Measurements from ENCODE around the gene KCTD8. TPM values are rescaled to one million over a fixed set of nuclear protein-coding genes. Genes with fewer than 3 reads are reported as not detected.
"Not testable (repeated sequence)": the region's sequence is repeated elsewhere in the genome, so short reads cannot be mapped to it uniquely, and the experiment has no call there.

The KCTD8 gene
- total RNA-seq, 1 donor from 2014 or later, result under 0.01 TPM

DNA sequence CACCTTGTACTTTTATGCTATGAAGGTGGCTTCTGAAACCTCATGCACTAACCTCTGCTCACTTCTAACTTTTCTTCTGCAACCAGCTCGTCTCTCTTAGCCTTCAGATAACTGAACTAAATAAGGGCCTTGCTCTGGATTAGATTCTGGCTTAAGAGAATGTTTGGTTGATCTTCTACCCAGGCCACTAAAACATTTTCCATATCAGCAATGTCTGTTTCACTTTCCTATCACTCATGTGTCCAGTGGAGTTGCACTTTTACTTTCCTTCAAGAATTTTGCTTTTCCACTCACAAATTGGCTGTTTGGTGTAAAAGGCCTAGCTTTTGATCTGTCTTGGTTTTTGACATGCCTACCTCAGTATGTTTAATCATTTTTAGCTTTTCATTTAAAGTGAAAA lies 105.8 kb downstream of the KCTD8 start:
- no peak for DNase-seq (ENCODE audit: low read depth, low spot score)

DNA sequence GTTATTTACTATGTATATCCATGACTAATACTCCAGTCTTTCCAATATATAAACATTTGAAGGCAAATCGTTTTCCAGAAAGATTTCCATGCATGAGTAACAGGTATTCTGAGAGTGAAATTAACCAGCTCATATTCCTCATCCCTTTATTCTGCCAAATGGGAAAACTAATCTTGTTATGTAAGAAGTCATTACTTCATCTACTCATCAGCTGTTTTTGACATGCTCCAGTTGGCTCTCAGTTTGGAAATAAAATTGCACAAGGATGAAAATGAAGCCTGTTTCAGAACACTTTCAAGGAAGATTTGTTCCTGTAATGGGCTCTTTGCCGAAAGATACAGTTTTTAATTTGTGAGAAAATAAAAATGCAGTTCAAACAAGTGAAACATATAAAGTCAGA lies 121.9 kb downstream of the KCTD8 start:
- no peak for DNase-seq (ENCODE audit: low read depth, low spot score)

DNA sequence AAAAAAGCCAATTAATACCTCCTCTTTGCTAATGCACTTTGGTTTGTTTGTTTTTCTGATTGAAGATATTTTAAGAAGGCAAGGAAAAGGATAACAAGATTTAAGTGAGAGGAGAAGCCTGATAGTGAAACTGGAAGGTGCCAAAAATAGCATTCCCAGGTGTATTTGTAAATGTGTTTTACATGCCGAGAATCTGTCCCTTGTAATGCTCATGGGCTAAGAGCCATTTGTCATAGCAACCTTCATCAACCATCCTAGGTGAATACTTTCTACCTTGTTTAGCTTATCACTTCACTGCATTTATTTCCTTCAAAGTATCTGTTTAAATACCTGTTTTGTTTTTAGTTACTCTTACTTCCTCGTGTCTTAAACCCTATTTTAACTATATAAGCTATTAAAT lies 127.8 kb downstream of the KCTD8 start:
- DNase-seq (ENCODE audit: low read depth, low spot score), result no peak

DNA sequence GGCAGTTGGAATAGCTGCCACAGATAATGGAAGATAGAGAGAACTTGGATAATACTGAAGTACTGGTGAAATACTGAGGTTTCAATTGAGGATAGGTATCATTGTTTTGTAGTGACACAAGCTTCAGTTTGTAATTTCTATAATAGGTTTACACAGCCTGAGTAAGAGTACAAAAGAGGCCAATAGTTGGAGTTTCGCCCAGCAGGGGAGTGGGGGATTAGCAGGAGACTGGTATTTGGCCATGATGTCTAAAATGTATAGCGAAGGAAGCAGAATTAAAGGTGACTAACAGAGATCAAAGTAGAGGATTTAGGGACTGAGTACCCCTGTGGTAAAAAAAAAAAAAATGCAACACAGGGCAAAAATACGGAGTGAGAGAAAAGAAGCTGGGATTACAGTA lies 129.5 kb downstream of the KCTD8 start:
- no peak for DNase-seq (ENCODE audit: low read depth, low spot score)

DNA sequence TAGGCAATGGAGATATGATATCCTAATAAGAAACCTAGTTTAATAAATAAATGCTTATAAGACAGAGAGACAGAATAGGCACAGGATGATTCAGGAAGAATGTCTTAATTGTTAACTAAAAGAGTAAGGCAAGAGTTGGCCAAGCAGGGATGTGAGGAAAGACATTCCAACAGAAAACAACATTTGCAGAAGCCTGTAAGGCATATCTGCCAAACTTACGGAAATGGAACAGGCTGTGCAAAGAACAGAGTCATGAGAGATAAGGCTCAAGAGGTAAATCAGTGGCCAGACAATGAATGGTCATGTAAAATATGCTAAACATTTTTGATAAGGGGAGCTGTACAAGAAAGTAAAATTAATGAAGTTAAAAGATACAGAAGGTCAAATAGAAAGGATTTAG lies 134.9 kb downstream of the KCTD8 start:
- no peak for DNase-seq (ENCODE audit: low read depth, low spot score)

DNA sequence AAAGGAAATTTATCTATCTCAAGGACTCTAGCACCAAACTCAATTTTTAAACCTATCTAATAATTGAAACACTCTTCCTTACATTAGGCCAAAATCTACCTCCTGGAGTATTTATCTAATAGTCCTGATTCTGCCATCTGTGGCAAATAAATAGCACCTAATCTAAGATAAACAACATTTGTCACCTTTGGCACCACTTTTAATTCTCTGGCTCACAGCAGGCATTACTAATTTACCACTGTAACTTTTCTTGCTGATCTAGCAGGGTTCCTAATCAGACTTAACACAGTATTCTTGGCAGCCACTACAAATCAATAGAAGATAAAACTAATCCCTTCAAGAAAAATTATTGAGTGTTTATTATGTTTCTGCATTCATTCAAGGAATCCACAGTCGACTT lies 161.1 kb downstream of the KCTD8 start:
- no peak for DNase-seq (ENCODE audit: low read depth, low spot score)

DNA sequence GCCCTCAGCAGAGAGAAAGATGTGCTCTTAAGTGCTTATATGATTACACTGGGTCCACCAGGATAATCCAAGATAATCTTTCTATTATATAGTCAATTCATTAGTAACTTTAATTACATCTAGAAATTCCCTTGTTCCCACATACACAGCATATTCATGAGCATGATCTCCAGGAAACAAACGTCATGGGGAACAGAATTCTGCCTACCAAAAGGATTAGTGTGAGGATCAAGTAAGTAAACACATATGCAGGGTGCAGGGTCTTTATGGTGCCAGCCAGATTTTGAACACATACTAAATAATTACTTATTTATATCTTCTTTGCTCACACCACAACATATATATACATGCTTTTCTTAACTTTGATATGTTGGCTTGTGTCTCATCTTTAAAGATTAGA lies 169.1 kb downstream of the KCTD8 start:
- no peak for DNase-seq (ENCODE audit: low read depth, low spot score)

DNA sequence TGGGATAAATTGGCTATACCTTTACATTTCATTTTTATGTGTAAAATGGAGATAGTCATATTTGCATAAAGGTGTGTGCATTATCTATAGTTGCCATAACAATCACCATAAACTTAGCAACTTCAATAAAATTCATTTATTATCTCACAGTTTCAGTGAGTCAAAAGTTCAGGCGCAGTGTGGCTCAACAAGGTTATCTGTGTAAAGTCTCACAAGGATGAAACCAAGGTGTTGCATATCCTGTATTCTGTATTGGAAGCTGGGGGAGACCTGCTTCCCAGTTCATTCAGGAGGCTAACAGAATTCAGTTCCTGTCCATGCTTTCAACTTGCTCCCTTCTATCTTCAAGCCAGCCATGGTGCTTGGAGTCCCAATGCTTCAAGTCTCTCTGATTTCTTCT lies 169.5 kb downstream of the KCTD8 start:
- DNase-seq (ENCODE audit: low read depth, low spot score), result no peak

DNA sequence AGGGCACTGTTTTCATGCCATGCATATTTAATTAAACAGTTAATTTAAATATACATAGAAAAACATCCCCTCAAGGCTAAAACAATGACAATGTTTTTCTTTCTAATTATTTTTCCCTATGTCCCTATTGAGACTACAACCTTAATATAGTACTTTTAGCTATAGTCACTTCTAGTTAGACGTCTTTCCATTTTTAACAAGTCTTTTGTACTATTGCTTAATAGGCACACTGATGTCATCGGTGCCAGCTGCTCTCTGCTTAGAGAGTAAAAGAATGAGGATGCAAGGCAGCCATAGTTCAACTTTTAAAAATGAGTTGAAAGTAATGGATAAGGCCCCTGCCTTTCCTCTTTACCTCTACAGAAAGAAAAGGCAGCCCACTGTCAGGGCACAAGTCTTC lies 191.1 kb downstream of the KCTD8 start:
- DNase-seq (ENCODE audit: low read depth, low spot score), result no peak

DNA sequence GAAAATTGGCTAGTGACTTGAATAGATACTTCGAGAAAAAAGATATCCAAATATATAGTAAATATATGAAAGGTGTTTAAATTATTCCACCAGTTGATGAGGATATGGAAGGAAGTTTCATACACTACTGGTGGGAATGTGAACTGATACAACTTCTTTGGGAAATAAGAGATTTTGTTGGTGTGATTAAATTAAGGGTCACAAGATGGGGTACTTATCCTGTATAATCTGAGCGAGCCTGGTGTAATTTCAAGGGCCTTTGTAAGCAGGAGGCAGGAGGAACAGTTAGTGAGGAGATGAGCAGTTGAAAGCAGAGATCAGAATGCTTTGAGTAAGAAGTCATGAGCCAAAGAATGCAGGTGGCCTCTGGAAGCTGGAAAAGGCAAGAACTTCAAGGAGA lies 192.2 kb downstream of the KCTD8 start:
- no peak for DNase-seq (ENCODE audit: low read depth, low spot score)

DNA sequence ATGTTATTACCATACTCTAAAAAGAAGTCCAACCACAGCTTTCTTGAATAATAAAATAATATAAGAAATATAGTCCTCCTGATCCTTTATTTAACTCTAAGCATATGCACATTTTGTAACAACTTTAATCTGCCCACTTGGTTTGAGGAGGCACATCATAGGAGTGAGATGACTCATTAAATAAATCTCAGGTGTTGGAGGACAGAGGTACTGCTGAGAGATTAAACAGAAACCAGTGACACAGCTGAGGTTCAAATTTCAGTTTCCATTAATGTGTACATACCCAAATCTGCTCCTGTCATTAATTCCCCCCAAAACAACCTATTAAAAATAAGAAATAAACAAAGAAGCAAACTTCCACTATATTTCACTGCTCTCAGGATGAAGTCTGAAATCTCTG lies 211.0 kb downstream of the KCTD8 start:
- no peak for DNase-seq (ENCODE audit: low read depth, low spot score)

DNA sequence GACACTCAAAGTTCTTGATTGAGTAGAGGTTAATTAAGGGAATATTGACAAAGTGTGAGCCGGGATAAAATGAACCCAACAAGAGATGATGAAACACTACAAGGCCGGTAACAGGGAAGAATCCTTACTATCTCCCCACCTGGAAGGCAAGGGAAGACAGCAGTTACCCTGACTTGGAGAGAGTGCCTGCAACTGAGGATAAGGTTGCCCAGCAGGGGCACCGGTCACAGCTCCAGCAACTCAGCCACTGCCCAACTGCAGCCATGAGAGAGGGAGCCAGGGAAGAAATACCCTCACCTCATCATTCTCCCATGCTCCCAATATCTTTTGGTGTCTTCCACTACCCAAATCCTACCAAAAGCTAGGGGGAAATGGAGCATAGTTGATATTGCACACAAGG lies 212.7 kb downstream of the KCTD8 start:
- DNase-seq (ENCODE audit: low read depth, low spot score), result no peak

DNA sequence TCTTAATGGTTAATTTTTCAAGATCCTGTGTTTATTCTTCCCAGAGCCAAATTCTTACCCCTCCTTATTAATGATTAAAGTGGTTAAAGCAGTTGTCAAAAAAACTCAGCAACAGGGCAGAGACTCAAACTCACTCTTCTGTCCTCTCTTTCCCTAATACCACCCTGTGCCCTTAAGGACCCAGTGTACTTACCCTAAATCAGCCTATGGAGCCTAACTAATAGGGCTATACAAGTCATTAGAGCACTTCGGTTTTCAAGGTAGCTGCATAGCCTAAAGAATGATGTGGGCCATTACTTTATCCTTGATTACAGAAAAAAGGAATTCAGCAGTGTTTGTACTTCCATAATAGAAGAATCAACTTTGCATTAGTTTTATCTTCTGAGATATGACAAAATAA lies 216.3 kb downstream of the KCTD8 start:
- DNase-seq (ENCODE audit: low read depth, low spot score), result no peak

DNA sequence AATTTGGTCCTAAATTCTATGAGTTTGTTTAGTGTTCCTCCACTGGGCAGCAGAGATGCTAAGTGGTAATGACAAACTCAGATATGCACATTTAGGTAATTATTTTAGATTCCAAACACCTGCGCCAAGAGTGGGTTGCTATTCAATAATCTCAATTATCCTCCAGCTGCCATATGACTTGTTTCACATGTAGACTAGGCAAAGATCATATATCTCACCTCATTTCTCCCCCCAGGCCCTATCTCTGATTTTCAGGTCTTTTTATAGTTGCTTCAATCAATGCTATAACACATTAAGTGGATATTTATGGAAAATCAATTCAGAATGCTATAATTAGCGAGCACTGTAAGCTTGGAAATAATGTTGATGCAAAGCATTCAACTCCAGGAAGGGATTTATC lies 217.6 kb downstream of the KCTD8 start:
- DNase-seq (ENCODE audit: low read depth, low spot score), result no peak

DNA sequence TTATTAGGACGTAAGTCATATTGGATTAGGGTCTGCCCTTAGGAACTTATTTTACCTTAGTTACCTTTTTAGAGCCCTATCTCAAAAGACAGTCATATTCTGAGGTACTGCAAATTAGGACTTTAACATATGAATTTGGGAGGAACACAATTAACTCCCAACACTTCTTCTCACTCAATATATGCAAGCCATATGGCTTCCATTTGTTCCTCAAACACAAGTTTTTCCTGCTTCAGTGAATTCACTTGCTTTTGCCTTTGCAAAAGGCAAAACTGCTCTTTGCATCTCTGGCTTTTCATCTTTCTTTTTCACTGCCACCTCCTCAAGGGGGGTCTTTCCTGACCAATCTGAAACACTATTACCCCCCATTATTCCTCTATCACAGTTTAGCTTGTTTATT lies 220.3 kb downstream of the KCTD8 start:
- DNase-seq (ENCODE audit: low read depth, low spot score), result no peak

DNA sequence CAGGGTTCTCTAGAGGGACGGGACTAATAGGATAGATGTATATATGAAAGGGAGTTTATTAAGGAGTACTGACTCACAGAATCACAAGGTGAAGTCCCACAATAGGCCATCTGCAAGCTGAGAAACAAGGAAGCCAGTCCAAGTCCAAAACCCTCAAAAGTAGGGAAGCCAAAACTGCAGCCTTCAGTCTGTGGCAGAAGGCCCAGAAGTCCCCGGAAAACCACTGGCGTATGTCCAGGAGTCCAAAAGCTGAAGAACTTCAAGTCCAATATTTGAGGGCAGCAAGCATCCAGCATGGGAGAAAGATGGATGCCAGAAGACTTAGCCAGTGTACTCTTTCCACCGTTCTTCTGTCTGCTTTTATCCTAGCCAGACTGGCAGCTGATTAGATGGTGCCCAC lies 227.2 kb downstream of the KCTD8 start:
- DNase-seq (ENCODE audit: low read depth, low spot score), result no peak

DNA sequence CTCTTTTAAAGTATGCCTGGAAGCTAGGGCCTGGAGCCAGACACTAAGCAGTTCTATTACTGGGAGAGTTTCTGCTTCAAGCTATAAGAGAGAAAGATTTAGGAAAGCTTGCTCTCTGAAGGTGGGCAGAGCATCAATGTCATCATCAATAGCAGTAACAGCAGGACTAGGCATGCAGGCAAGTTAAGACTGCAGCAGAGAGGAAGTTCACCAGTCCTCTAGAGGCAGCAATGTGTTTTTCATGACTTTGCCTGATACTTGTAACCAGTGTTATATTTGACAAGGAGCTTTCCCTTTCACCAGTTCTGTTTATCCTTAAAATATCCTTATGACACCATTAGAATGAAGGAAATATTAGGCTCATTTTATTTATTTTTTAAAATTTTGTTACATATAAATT lies 237.9 kb downstream of the KCTD8 start:
- DNase-seq (ENCODE audit: low read depth, low spot score), result no peak

DNA sequence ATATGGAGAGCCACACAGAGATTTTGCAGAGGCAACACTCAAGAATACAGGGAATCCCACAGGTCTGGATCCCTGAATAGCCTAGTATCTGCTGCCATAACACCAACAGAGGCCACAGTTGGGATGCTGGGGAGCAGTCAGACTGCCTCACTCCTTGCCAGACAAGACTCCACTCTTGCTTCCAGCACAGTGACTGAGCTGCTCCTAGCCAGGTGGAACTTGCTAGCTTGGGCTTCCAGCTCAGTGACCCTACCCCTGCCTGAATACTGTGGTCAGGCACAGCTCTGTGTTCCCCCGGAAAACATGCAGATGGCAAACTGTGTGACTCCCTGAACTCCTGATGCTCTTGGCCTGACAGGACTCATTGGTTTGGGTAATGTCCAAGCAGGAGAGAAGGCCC lies 251.8 kb downstream of the KCTD8 start:
- DNase-seq (ENCODE audit: low read depth, low spot score), result no peak

DNA sequence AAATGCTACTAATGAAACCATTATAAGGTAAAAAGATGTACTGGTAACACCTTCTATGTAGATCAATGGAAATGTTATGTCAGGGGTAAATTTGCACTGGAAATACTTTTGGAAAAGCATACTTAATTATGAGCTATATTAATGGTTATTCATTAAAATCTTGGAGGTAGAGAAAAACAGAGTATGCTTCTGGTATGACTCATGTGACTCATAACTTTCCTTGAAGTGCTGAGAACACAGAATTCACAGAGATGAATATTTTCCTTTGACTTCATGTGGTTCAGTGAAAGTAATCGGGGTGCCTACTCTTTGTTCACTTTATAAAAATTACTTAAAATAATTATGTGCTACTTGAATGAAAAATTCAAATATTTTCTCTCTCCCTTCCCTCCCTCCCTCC lies 254.2 kb downstream of the KCTD8 start:
- DNase-seq (ENCODE audit: low read depth, low spot score), result no peak

DNA sequence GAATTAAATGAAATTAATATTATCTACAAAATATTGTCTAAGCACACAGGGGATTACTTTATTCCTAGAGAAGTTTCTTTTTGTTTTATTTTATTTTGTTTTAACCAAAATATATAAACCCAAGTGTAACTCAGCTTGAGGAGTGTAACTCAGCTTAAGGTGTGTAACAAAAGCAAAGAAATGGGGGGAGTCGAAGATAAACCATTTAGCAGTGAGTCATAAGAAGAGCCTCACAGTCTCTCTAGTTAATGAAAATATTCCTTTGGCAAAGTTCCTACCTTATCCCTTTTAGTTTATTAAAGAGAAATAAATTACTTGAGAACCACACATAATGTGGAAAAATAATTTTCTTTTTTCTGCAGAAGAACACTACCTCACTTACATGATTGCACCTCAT lies 261.8 kb downstream of the KCTD8 start:
- no peak for DNase-seq (ENCODE audit: low read depth, low spot score)

DNA sequence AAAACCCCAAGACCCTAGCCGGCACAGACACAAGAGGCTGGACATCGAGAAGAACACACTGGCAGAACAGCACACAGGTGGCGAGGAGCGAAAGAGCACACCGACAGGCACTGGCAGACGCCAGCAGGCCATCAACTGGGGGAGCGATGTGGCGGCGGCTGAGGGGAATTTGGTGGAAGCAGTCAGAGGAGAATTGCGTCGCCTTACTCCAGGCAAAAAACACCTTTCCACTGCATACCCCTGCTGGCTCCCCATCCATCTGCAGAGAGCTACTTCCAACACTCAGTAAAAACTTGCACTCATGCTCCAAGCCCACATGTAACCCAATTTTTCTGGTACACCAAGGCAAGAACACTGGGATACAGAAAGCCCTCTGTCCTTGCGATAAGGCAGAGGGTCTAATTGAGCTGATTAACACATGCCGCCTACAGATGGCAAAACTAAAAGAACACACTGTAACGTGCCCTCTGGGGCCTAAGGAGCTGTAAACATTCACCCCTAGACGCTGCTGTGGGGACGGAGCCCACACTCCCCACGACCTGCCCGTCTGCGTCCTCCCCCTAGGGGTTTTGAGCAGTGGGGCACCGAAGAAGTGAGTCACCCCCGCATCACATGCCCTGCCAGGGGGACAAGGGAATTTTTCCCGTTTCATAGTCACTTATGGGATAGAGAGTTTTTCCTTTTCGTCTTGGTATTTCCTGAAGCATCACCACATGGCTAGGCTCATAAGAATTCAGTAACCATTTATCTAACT lies 262.3 kb downstream of the KCTD8 start:
- no peak for DNase-seq (ENCODE audit: low read depth, low spot score)

DNA sequence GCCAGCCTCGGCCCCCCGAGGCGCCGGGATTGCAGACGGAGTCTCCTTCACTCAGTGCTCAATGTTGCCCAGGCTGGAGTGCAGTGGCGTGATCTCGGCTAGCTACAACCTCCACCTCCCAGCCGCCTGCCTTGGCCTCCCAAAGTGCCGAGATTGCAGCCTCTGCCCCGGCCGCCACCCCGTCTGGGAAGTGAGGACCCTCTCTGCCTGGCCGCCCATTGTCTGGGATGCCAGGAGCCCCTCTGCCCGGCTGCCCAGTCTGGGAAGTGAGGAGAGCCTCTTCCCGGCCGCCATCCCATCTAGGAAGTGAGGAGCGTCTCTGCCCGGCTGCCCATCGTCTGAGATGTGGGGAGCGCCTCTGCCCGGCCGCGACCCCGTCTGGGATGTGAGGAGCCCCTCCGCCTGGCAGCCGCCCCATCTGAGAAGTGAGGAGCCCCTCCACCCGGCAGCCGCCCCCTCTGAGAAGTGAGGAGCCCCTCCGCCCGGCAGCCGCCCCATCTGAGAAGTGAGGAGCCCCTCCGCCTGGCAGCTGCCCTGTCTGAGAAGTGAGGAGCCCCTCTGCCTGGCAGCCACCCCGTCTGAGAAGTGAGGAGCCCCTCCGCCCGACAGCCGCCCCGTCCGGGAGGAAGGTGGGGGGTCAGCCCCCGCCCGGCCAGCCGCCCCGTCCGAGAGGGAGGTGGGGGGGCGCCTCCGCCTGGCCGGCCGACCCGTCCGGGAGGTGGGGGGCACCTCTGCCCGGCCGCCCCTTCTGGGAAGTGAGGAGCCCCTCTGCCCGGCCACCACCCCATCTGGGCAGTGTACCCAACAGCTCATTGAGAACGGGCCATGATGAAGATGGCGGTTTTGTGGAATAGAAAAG lies 266.9 kb downstream of the KCTD8 start:
- DNase-seq (ENCODE audit: low read depth, low spot score), result not testable (repeated sequence)

DNA sequence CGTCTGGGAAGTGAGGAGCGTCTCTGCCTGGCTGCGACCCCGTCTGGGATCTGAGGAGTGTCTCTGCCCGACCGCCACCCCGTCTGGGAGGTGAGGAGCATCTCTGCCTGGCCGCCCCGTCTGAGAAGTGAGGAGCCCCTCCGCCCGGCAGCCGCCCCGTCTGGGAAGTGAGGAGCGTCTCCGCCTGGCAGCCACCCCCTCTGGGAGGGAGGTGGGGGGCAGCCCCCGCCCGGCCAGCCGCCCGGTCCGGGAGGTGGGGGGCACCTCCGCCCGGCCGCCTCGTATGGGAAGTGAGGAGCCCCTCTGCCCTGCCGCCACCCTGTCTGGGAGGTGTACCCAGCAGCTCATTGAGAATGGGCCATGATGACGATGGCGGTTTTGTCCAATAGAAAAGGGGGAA lies 280.8 kb downstream of the KCTD8 start:
- DNase-seq (ENCODE audit: low read depth, low spot score), result not testable (repeated sequence)

Data from pulmonary artery endothelial cell (primary cell).